Activated T-helper 1 cell treated with anti-CD3 and anti-CD28 coated beads, Interleukin-12 subunit alpha, Interleukin-12 subunit beta, Interleukin-2, Interleukin-4 antibody, amounts not matched to agents 30 ng/mL and 10 ng/mL and 1 ng/mL, durations not matched to agents 14 hours and 24 hours and 36 hours (primary cell): ENCODE data around the gene BSG. TPM values are rescaled to one million over a fixed set of nuclear protein-coding genes. Genes with fewer than 3 reads are reported as not detected.
A peak's percentile ranks its signal among the peaks of the same experiment; 100 is the strongest.
"Not testable (repeated sequence)": the region's sequence is repeated elsewhere in the genome, so short reads cannot be mapped to it uniquely, and the experiment has no call there.

Experiments used
- DNase-seq: peaks from one replicate; pipeline ENCODE4 v3.0.0; 2021; ENCODE audit warnings: low spot score
- H3K27ac Mint-ChIP-seq: one replicate; pipeline ENCODE4 v1.8.0; 2021; ENCODE audit warnings: mild to moderate bottlenecking, mixed read lengths
- H3K27me3 Mint-ChIP-seq: one replicate; pipeline ENCODE4 v1.8.0; 2022; ENCODE audit warnings: mild to moderate bottlenecking, moderate library complexity, mixed read lengths; ENCODE audit not compliant: insufficient read depth
- H3K36me3 Mint-ChIP-seq: one replicate; pipeline ENCODE4 v1.8.0; 2021; ENCODE audit warnings: low read depth, mixed read lengths
- H3K4me1 Mint-ChIP-seq: one replicate; pipeline ENCODE4 v1.8.0; 2021; ENCODE audit warnings: low read depth, mixed read lengths
- H3K4me3 Mint-ChIP-seq: one replicate; pipeline ENCODE4 v1.8.0; 2021; ENCODE audit warnings: mild to moderate bottlenecking, moderate library complexity, mixed read lengths
- H3K9me3 Mint-ChIP-seq: one replicate; pipeline ENCODE4 v1.8.0; 2021; ENCODE audit warnings: mixed read lengths
- intact Hi-C: fragments of 100-400 bp; cut with micrococcal nuclease; formaldehyde crosslinking; loops from one replicate; pipeline ENCODE4 v1.15.1; 2024
- total RNA-seq: library from RNA; stranded (reverse); gene quantifications from 2 replicates; pipeline ENCODE4 v1.2.3, GENCODE V29; 2022

The BSG gene
- total RNA-seq, 1 donor from 2014 or later = 308 TPM

DNA sequence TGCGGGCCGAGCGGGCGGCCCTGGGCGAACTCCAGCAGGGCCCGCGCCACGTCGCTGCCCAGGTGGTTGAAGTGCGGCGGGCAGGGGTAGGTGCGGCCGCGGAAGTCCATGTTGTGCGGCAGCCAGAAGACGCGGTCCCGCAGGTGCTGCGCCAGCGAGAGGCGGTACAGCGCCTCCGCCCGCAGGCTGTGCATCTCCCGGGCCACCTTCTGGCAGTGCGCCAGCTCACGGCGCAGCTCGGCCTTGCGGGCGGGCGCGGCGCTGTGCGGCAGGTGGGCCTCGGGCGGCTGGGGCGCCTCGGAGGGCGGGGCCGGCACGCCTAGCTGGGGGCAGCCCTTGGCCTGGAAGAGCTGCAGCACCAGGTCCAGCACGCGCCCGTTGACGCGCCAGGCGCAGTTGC lies 48.8 kb downstream of the BSG start:
- not testable (repeated sequence) for DNase-seq

DNA sequence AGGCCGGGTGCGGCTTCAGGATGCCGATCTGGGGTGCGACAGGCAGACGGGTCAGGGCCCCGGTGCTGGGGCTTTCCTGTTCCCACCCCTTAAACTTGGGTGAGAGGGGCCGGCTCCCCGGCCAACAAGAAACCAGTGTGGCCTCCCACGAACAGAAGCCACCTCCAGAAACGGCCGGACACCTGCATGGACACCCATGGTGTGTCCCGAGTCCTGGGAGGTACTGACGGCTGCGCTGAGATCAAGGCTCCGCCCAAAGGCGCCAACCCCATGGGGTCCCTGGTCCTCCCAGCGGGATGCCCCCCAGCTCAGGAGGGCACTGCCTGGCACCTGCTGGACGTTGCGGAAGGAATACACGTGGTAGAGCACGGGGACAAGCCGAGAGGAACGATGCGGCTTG lies 49.4 kb downstream of the BSG start:
- no peaks in the 10 kb centered on the region for H3K9me3 Mint-ChIP-seq
- peaks cover 15% of the 10 kb centered on the region for H3K36me3 Mint-ChIP-seq

More for the DNA sequence above, 48.8 kb downstream of the BSG start:
- H3K36me3 Mint-ChIP-seq = peaks cover 14% of the 10 kb centered on the region
- H3K27ac Mint-ChIP-seq, H3K9me3 Mint-ChIP-seq, H3K27me3 Mint-ChIP-seq, intact Hi-C loops, H3K4me3 Mint-ChIP-seq, H3K4me1 Mint-ChIP-seq: not testable (repeated sequence)

DNA sequence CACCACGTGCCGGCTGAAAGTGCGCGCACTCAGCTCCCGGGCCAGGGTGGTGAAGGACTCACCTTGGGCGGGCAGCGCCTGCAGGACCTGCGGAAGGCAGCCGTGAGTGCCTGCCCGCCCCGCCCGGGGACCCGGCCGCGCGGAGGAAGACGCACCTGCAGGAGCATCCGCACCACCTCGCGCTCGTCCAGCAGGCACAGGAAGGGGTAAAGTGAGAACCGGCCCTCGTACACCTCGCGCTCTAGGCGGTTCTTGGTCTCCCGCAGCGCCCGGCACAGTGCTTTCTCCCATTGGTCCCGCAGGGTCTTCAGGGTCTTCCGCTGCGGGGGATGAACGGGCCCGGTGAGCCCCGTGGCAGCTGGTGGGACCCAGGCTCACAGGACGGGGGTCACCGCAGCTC lies 50.3 kb downstream of the BSG start:
- H3K27me3 Mint-ChIP-seq = no peaks in the 10 kb centered on the region
- no peaks in the 10 kb centered on the region for H3K9me3 Mint-ChIP-seq
- H3K36me3 Mint-ChIP-seq = peaks cover 16% of the 10 kb centered on the region
- intact Hi-C loops = no loop called here
- no peak for DNase-seq
- no peaks in the 10 kb centered on the region for H3K4me1 Mint-ChIP-seq
- H3K4me3 Mint-ChIP-seq = no peak overlapping the region
- H3K27ac Mint-ChIP-seq = no peak overlapping the region

More for the DNA sequence above, 49.4 kb downstream of the BSG start:
- H3K4me3 Mint-ChIP-seq = no peak overlapping the region
- DNase-seq = no peak
- no peaks in the 10 kb centered on the region for H3K27me3 Mint-ChIP-seq
- no peaks in the 10 kb centered on the region for H3K4me1 Mint-ChIP-seq
- H3K27ac Mint-ChIP-seq = no peak overlapping the region
- intact Hi-C loops = no loop called here

DNA sequence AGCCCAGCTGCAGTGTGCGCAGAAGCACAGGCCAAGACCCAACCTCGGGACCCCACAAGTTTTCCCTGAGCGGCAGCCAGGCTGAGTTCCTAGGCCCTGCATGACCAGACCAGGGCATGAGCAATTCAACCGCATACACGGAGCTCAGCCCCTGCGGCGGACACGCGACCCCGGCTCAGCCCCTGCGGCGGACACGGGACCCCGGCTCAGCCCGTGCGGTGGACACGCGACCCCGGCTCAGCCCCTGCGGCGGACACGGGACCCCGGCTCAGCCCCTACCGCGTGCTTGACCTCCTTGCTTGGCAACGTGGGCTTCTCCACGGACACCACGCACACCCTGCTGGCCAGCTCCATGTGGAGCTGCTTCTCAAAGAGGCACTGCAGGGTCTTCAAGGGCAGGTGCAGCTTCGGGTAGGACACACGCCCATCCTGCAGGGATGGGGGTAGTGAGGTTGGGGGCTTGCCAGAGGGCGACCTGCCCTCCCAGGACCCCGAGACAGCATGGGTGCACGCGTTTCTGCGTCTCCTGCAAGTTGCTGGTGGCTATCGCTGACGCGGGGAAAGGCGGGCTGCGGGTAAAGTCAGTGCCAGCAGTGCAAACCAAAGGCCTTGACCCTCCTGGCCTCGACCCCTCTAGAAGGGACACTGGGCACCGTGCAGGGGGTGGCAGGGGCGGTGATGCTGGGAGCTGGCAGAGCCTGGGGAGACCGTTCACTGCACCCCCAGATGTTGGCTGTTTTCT lies 51.0 kb downstream of the BSG start:
- H3K27ac Mint-ChIP-seq = no peak overlapping the region
- H3K4me1 Mint-ChIP-seq = no peaks in the 10 kb centered on the region
- peaks cover 16% of the 10 kb centered on the region for H3K36me3 Mint-ChIP-seq
- H3K9me3 Mint-ChIP-seq = no peaks in the 10 kb centered on the region
- intact Hi-C loops = no loop called here
- H3K27me3 Mint-ChIP-seq = no peaks in the 10 kb centered on the region
- no peak for DNase-seq
- no peak overlapping the region for H3K4me3 Mint-ChIP-seq

DNA sequence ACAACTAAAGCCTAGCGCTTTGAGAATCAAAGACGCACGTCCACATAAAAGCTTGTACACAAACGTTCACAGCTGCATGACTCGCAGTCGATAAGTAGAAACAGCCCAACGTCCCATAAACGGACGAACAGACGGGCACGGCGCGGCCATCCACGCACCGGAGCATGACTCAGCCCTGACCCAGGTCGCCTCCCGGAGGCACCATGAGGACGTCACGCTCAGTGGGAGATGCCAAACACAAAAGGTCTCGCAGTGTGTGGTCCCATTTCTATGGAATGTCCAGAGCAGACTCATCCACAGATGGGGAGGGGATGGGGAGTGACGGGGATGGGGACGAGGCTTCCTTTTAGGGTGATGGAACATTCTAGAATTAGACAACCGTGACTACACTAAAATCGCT lies 51.6 kb downstream of the BSG start:
- Mint-ChIP-seq H3K36me3 (peaks cover 15% of the 10 kb centered on the region), H3K27ac (no peak overlapping the region), H3K27me3 (no peaks in the 10 kb centered on the region), H3K4me1 (no peaks in the 10 kb centered on the region), H3K4me3 (no peak overlapping the region), H3K9me3 (no peaks in the 10 kb centered on the region)
- intact Hi-C loops = no loop called here
- DNase-seq = no peak

DNA sequence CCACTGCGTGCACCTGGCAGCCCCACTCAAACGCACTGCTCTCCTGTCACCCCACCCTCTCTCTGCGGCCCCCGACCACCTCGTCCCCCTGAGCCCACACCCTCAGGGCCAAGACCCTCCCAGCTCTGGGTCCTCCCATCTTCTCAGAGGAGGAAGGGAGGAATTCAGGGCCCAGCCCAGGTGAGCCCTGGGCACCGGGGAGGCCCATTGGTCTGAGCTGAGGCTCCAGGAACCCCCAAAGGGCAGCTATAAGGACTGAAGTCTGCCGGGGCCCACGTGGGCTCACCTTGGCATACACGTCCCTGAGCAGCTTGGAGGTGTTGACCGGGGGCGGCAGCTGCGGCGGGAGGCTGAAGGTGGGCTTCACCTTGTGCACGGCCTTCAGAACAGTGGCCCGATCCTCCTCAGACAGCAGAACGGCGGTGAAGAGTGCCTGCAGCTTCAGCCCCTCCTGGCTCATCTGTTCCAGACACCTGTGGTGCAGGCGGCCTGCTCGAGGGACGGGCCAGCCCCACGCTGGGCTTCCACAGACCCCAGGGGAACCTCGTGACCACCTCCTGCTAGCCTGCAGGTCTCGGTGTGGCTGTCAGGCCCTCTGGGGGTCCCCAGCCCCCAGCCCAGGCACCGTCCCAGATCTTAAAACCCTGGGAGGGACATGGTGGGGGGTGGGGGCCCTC lies 52.2 kb downstream of the BSG start:
- DNase-seq = no peak
- H3K36me3 Mint-ChIP-seq = peaks cover 15% of the 10 kb centered on the region
- no peaks in the 10 kb centered on the region for H3K4me1 Mint-ChIP-seq
- H3K27ac Mint-ChIP-seq = no peak overlapping the region
- no peak overlapping the region for H3K4me3 Mint-ChIP-seq
- intact Hi-C loops = no loop called here
- H3K27me3 Mint-ChIP-seq = no peaks in the 10 kb centered on the region
- H3K9me3 Mint-ChIP-seq = no peaks in the 10 kb centered on the region

DNA sequence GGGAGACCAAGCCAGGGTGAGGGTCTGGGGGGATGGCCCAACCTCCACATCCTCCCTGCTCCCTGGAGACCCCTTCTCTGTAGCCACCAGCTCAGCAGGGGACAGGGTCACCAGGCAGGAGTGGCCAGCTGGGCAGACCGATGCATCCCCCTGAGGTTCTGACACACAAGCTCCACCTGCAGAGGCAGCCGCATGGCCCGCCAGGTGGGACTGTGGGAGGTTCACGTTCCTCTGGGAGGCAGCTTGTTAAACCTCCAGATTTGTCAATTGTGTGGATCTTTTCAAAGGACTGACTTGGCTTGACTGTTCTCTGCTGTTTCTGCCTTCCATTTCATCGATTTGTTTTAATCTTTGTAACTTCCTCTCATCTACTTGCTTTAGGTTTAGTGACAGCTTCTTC lies 52.9 kb downstream of the BSG start:
- Mint-ChIP-seq H3K27ac (peak overlapping the region; percentile 27), H3K4me1 (peaks cover 2% of the 10 kb centered on the region), H3K27me3 (no peaks in the 10 kb centered on the region), H3K4me3 (no peak overlapping the region), H3K9me3 (no peaks in the 10 kb centered on the region), H3K36me3 (peaks cover 20% of the 10 kb centered on the region)
- intact Hi-C loops = no loop called here
- DNase-seq = no peak

DNA sequence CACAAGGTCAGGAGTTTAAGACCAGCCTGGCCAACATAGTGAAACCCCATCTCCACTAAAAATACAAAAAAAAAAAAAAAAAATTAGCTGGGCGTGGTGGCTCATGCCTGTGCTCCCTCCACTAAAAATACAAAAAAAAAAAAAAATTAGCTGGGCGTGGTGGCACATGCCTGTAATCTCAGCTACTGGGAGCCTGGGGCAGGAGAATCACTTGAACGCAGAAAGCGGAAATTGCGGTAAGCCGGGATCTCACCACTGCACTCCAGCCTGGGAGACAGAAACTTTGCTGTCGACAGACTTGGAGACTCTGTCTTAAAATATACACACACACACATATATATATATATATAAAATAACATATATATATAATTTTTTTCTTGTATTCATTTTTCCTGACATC lies 54.2 kb downstream of the BSG start:
- H3K36me3 Mint-ChIP-seq = peaks cover 26% of the 10 kb centered on the region
- DNase-seq, intact Hi-C loops, H3K27me3 Mint-ChIP-seq, H3K4me1 Mint-ChIP-seq, H3K9me3 Mint-ChIP-seq, H3K27ac Mint-ChIP-seq, H3K4me3 Mint-ChIP-seq: not testable (repeated sequence)

DNA sequence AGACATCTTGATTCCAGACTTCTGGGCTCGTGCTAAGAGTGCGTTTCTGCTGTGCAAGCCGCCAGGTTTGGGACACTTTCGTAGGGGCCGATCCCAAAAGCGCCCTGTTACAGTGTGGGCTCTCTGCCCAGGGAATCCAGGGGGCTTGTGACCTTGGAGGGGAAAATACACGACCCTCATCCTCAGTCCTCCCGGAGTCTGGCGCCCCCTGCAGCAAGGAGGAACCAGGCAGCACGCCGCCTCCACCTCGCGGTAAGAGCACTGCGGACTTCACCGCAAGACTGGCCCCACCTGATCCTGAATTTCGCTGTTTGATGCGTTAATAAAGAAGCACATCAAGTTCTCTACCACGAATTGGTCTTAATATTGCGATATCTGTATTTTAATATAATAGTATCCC lies 55.8 kb downstream of the BSG start:
- intact Hi-C loops = no loop called here
- peaks cover 26% of the 10 kb centered on the region for H3K36me3 Mint-ChIP-seq
- H3K9me3 Mint-ChIP-seq = no peaks in the 10 kb centered on the region
- H3K27ac Mint-ChIP-seq = no peak overlapping the region
- H3K4me1 Mint-ChIP-seq = peaks cover 6% of the 10 kb centered on the region
- H3K27me3 Mint-ChIP-seq = no peaks in the 10 kb centered on the region
- no peak for DNase-seq
- H3K4me3 Mint-ChIP-seq = no peak overlapping the region

DNA sequence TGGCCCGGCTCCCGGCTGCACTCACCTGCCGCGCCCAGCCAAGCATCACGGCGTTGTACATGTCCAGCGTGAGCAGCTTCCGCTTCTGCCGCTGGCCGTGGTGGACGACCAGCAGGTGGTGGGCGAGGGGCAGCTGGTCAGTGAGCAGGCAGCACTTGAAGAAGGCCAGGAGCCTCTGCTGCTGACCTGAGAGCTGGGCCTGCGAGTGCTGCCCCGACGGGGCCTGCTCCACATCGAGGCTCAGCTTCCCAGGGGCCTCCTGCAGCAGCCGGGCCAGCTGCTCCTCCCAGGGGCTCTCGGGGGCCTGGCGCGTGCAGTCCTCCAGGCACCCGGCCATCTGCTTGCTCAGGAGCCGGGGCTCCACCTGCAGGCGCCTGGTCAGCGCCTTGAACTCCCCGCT lies 57.1 kb downstream of the BSG start:
- H3K9me3 Mint-ChIP-seq, DNase-seq, H3K27ac Mint-ChIP-seq, H3K4me3 Mint-ChIP-seq, intact Hi-C loops, H3K27me3 Mint-ChIP-seq, H3K4me1 Mint-ChIP-seq: not testable (repeated sequence)
- peaks cover 19% of the 10 kb centered on the region for H3K36me3 Mint-ChIP-seq

DNA sequence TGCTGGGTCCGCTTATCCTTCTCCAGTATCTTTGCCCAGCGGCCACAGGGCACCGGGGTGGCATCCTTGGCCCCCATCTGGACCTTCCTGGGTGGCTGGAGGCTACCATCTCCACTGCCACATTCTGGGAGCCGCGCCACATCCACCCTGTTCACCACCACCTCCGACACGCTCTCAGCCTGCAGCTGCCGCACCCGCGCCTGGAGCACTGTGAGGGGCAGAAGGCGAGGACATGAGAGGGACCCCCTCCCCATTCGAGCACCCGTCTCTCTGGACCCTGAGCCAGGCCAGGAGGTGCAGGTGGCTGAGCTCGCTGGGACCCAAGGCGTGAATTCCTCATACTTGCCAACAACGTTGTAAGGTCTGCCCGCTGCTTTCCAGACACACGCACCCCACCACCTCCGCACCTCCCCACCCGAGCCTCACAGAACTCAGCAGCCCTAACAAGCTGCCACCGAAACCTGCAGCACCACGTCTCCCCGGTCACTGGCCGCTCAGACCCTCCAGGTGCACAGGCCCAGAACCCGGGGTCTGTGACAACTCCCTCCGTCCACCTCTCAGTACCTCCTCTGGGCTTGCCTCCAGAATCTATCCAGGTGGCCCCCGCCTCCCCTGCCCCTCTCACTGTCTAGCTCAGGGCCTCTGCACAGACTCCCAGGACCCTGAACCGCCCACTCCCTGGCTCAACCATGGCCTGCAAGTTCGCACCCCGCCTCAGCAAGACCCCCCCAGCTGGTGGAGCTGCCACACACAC lies 57.7 kb downstream of the BSG start:
- Mint-ChIP-seq H3K36me3 (peaks cover 19% of the 10 kb centered on the region), H3K4me3 (peak overlapping the region; percentile 11), H3K27ac (no peak overlapping the region), H3K9me3 (no peaks in the 10 kb centered on the region), H3K27me3 (no peaks in the 10 kb centered on the region), H3K4me1 (peaks cover 6% of the 10 kb centered on the region)
- no peak for DNase-seq
- intact Hi-C loops = loop anchor here (5.0 kb wide), 1 partner anchor 43 kb away; the partner anchor contains the start of gene HCN2

DNA sequence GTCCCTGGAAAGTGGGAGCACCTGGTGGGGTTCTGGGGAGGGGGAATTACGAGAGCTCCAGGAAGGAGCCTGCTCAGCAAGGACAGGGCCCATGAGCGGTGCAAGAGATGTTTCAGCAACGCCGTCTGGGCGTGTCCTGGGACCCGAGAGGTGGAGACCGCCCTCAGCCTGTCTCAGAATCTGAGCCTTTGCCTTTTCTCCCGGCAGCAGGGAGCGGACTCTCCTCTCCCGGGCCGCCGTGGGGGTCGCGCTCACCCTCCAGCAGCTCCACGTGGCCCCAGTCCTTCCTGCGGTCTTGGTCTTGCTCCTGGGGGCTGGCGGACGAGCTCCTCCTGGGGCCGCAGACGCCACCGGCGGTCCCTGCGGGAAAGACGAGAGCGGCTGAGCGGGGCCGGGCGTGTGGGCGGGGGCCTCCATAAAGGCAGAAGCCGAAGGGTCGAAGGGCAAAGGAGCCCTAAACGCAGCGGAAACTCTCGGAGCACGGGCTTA lies 60.2 kb downstream of the BSG start:
- Mint-ChIP-seq H3K27ac (peak overlapping the region; percentile 95), H3K9me3 (no peaks in the 10 kb centered on the region), H3K4me3 (peak overlapping the region; percentile 96), H3K4me1 (peaks cover 6% of the 10 kb centered on the region), H3K36me3 (peaks cover 15% of the 10 kb centered on the region), H3K27me3 (no peaks in the 10 kb centered on the region)
- intact Hi-C loops = loop anchor here (1.0 to 5.0 kb wide), 7 partner anchors 21 to 165 kb away; partner anchors contain the start of genes BSG, HCN2, PTBP1 and TPGS1
- no peak for DNase-seq
